ENCODE measurements around the gene PTGIS. TPM values are rescaled to one million over a fixed set of nuclear protein-coding genes. Genes with fewer than 3 reads are reported as not detected.
A peak's percentile ranks its signal among the peaks of the same experiment; 100 is the strongest.
"Not testable (repeated sequence)": the region's sequence is repeated elsewhere in the genome, so short reads cannot be mapped to it uniquely, and the experiment has no call there.

PTGIS gene
- total and polyA plus RNA-seq, 10 donors: 0.15 to 1.6 (median 0.92) TPM

DNA sequence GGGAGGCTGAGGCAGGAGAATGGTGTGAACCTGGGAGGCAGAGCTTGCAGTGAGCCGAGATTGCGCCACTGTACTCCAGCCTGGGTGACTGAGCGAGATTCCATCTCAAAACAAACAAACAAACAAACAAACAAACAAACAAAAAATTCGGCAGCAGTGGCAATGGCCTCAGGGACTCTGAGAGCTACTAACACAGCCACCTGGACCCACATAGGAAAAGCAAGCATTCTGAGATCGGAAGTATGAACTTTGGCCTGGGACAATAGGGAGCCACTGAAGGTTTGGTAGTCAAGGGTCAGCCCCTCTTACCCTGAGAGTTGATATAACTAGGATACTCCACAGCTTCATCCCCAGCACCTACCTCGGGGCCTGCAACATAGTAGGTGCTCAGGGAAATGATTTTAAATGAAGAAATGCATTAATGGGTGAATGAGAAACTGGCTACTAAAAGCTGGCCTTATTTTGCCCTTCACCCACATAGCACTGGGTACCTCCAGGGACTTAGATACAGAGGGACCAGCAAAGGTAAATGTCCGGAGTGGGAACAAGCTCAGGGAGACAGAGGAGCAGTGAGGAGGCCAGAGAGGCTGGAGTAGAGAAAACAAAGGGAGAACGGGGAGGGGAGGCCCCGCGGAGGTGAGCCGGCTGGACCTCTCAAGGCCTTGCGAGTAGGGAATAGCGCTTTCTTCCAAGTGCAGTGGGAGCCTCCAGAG is 46.6 kb upstream of the PTGIS start:
- WGBS, 5 donors: 79 to 91% (median 81%) methylated on average over 13 of the region's 13 CpGs
- H3K27me3 ChIP-seq (replicated peaks in 1 of 7): no peaks in the 10 kb centered on the region
- H3K4me1 ChIP-seq: peaks cover 9 to 46% (median 12%) of the 10 kb centered on the region in 6 donors
- H3K27ac ChIP-seq: no peak overlapping the region
- H3K9me3 ChIP-seq: no peaks in the 10 kb centered on the region
- DNase-seq: peak; percentile 38
- no peak overlapping the region for H3K4me3 ChIP-seq
- TF ChIP-seq POLR2AphosphoS5 (IDR thresholded peaks at IDR 0.05): no peak
- no peak for TF ChIP-seq POLR2A (IDR thresholded peaks at IDR 0.05)
- no peak for TF ChIP-seq CTCF (IDR thresholded peaks at IDR 0.05 in 8 of 11, conservative IDR thresholded peaks at IDR 0.05 in 3 of 11)
- H3K36me3 ChIP-seq: no peaks in the 10 kb centered on the region
- intact Hi-C loops (cut with DNase I; ENCODE audit: low total_unique reads): loop anchor here (5.0 kb wide), 1 partner anchor 318 kb away; no protein-coding TSS in a partner anchor

DNA sequence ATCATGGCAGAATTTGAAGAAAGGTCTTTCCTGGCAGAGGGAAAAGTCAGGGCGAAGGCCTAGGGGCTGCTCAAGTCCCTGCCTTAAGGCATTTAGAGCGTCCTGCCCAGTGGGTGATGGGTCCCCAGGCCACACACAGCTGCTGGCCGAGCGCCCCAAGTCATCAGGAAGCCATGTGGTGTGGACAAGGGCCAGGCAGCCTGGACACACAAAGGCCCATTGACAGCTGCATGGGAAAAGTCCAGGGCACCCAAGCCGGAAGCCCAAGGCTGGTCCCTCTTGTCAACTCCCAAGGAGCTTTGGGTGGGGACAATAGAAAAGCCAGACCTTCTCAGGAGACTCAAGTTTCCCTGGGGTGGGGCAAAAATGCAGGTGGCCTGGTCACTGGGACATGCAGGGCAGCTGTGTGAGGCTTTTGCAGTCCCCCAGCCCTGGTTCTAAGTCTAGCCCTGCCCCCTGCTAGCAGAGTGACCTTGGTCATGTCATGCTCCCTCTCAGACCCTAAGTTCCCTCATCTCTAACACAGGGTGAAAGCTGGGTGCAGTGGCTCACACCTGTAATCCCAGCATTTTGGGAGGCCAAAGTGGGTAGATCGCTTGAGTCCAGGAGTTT is 44.3 kb upstream of the PTGIS start:
- Histone ChIP-seq H3K27me3 (replicated peaks in 1 of 7) (peaks cover 0 to 22% (median 0%) of the 10 kb centered on the region in 7 donors), H3K9me3 (no peaks in the 10 kb centered on the region), H3K27ac (no peak overlapping the region), H3K4me3 (no peak overlapping the region), H3K36me3 (no peaks in the 10 kb centered on the region), H3K4me1 (peaks cover 9 to 50% (median 20%) of the 10 kb centered on the region in 6 donors)
- no peak for DNase-seq
- 85 to 98% (median 86%) methylated on average over 5 to 6 of the region's 6 CpGs for WGBS, 5 donors
- TF ChIP-seq POLR2A (IDR thresholded peaks at IDR 0.05): no peak
- intact Hi-C loops (cut with DNase I; ENCODE audit: low total_unique reads): loop anchor here (5.0 kb wide), 1 partner anchor 320 kb away; no protein-coding TSS in a partner anchor

DNA sequence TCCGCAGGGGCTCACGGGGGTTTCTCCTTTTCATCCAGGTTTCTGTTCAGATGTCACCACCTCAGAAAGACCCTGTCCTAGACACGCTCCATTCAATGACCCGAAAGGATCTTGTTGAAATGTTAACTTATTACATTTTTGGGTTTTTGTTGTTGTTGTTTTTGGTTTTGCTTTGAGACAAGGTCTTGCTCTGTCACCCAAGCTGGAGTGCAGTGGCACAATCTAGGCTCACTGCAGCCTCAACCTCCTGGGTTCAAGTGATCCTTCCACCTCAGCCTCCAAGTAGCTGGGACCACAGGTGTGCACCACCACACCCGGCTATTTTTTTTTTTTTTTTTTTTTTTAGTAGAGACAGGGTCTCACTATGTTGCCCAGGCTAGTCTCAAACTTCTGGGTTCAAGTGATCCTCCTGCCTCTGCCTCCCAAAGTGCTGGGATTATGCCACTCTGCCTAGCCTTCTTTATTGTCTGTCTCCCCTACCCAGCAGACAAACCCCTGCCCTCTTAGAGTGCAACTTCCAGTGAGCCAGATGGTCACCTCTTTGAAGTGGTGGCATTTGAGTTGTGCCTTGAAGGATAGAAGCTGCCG is 43.7 kb upstream of the PTGIS start:
- Histone ChIP-seq H3K4me1 (peaks cover 9 to 48% (median 20%) of the 10 kb centered on the region in 6 donors), H3K27me3 (replicated peaks in 1 of 7) (peaks cover 0 to 28% (median 0%) of the 10 kb centered on the region in 7 donors), H3K4me3 (peak overlapping the region in 4 of 8 donors; percentile 13 to 52 (median 22)), H3K27ac (peak overlapping the region in 3 of 8 donors; percentile 25 to 70 (median 53))
- intact Hi-C loops (cut with DNase I; ENCODE audit: low total_unique reads): loop anchor here (2.0 to 5.0 kb wide), 2 partner anchors 235 to 321 kb away; no protein-coding TSS in a partner anchor
- not testable (repeated sequence) for H3K9me3 ChIP-seq, DNase-seq, H3K36me3 ChIP-seq
- 65 to 74% (median 70%) methylated on average over 6 of the region's 6 CpGs for WGBS, 5 donors

DNA sequence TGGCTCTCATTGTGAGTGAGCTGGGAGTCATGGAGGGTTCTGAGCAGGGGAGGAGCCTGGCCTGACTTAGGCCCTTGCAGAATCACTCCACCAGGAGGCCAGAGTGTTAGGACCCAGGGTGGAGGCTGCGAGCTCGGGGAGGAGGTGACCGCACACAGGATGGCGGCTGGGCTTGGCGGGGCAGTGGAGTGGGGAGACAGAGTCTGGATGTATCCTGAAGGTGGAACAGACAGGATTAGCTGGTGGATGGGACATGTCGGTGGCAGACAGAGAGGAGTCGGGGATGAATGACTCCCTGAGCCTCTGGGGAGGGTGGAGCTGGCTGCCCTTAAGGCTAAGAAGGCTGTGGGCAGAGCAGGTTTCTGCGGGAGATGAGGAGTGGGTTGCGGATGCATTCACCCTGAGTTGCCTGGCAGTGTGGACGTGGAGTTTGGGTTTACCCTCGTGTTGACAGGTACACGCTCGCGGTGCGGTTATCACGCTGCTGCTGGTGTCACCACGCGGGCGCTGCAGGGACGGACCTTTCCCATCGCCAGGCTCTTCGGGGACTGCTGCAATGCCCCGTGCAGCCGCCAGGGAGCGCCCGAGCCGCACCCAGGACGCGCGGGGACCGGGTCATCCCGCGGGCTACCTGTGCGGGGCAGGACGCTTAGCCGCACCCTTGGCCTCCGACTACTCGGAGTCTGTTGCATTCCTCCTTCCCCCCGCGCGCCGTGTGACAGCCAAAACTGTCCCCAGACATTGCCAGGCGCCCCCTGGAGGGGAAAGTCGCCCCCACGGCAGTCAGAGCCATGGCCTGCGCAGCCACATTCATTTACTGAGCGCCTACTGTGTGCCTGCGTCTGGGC is 43.0 kb upstream of the PTGIS start:
- H3K4me1 ChIP-seq: peaks cover 9 to 40% (median 20%) of the 10 kb centered on the region in 6 donors
- no peaks in the 10 kb centered on the region for H3K9me3 ChIP-seq
- TF ChIP-seq POLR2A (IDR thresholded peaks at IDR 0.05) (no peak), CTCF (IDR thresholded peaks at IDR 0.05 in 8 of 11, conservative IDR thresholded peaks at IDR 0.05 in 3 of 11) (peak; percentile 96 to 100 (median 99)), POLR2AphosphoS5 (IDR thresholded peaks at IDR 0.05) (peak; percentile 65 to 87 (median 67))
- no peaks in the 10 kb centered on the region for H3K36me3 ChIP-seq
- intact Hi-C loops (cut with DNase I; ENCODE audit: low total_unique reads): loop anchor here (2.0 to 5.0 kb wide), 2 partner anchors 236 to 321 kb away; no protein-coding TSS in a partner anchor
- peak overlapping the region in 3 of 8 donors; percentile 25 to 70 (median 53) for H3K27ac ChIP-seq
- WGBS, 5 donors: 14 to 23% (median 16%) methylated on average over 24 to 48 of the region's 48 CpGs
- H3K27me3 ChIP-seq (replicated peaks in 1 of 7): peaks cover 0 to 32% (median 0%) of the 10 kb centered on the region in 7 donors
- peak; percentile 95 for DNase-seq
- peak overlapping the region in 5 of 8 donors; percentile 13 to 52 (median 22) for H3K4me3 ChIP-seq
